Stomach (tissue), 4 donors: Measurements from ENCODE around the gene DPP10.
"Not testable (repeated sequence)": the region's sequence is repeated elsewhere in the genome, so short reads cannot be mapped to it uniquely, and the experiment has no call there.

ENCODE experiments used
- CTCF ChIP-seq, 7 experiments: fragments of 450-650 bp in 4 of 7; fragments of 200-600 bp in 3 of 7; sonication (generic) in 3 of 7; IDR thresholded peaks; one replicate each; pipeline ENCODE4 v1.5.1; 2016 to 2019; ENCODE audit warnings: antibody characterized with exemption in 7 of 7, control low read depth in 2 of 7, mild to moderate bottlenecking in 1 of 7
- POLR2A ChIP-seq, 4 donors: fragments of 450-650 bp; IDR thresholded peaks; one replicate each; pipeline ENCODE4 v1.6.1; 2016; ENCODE audit warnings: antibody characterized with exemption in 4 of 4, control low read depth in 2 of 4, mild to moderate bottlenecking in 1 of 4, moderate library complexity in 1 of 4
- POLR2AphosphoS5 ChIP-seq, 3 donors: sonication (generic); formaldehyde crosslinking; IDR thresholded peaks; one replicate each; pipeline ENCODE4 v1.6.1; 2016; ENCODE audit warnings: antibody characterized with exemption in 3 of 3

GRCh38 chr2:114748175-114748574 lies 305.7 kb downstream of the DPP10 start:
- not testable (repeated sequence) for TF ChIP-seq POLR2AphosphoS5, POLR2A, CTCF (IDR thresholded peaks at IDR 0.05)
